ENCODE results near the gene CARD16. TPM values are rescaled to one million over a fixed set of nuclear protein-coding genes. Genes with fewer than 3 reads are reported as not detected.
"Not testable (repeated sequence)": the region's sequence is repeated elsewhere in the genome, so short reads cannot be mapped to it uniquely, and the experiment has no call there.

The CARD16 gene
- total RNA-seq, 1 donor from 2014 or later, result 9.2 TPM

- DNase-seq (ENCODE audit: missing footprints) (no peak), ATAC-seq (no peak)
- intact Hi-C loops (cut with DNase I), result no loop called here
These were observed 9.8 kb upstream of the CARD16 start for GRCh38 chr11:105054723-105055493.

- no peak for DNase-seq (ENCODE audit: missing footprints)
- no peak for ATAC-seq
- intact Hi-C loops (cut with DNase I), result no loop called here
These were observed 7.4 kb upstream of the CARD16 start for GRCh38 chr11:105052487-105052886.

GRCh38 chr11:105051559-105051958, 6.4 kb upstream of the CARD16 start:
- intact Hi-C loops (cut with DNase I), result no loop called here
- DNase-seq (ENCODE audit: missing footprints), result no peak
- ATAC-seq, result no peak

- no peak for DNase-seq (ENCODE audit: missing footprints)
- intact Hi-C loops (cut with DNase I), result no loop called here
- no peak for ATAC-seq
These were observed 4.3 kb upstream of the CARD16 start for GRCh38 chr11:105049481-105049880.

DNA sequence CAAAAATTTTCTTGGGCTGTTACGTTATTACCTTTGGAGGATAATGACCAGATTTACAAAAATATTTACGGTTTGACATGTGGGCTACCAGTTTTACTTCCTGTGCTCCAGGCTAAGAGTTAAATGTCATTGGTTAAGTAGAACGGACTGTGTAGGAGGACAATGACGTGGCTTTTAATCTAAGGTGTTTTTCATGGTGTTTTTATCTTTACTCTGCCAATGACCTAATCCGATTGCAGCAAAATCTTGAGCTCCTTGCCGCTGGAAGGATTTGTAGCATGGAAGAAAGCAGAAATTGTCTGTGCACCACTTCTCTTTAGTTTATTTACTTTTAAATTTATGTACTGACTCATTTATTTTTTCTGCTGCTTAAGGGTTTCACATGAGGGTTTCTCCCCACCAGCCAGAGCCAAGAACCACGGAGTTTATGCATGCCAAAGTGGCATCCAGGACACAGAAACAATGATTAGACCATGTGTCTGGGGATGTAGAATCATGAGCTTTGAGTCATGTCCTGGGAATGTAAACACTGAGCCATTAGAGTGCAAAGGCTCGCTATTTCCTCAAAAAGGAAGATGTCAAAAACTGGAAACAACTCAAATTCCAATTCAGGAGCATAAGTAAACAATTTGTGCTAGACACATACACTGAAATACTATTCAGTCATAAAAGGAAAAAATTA, 1.9 kb upstream of the CARD16 start:
- intact Hi-C loops (cut with DNase I), result no loop called here
- peak; percentile 34 for ATAC-seq
- DNase-seq (ENCODE audit: missing footprints), result no peak

DNA sequence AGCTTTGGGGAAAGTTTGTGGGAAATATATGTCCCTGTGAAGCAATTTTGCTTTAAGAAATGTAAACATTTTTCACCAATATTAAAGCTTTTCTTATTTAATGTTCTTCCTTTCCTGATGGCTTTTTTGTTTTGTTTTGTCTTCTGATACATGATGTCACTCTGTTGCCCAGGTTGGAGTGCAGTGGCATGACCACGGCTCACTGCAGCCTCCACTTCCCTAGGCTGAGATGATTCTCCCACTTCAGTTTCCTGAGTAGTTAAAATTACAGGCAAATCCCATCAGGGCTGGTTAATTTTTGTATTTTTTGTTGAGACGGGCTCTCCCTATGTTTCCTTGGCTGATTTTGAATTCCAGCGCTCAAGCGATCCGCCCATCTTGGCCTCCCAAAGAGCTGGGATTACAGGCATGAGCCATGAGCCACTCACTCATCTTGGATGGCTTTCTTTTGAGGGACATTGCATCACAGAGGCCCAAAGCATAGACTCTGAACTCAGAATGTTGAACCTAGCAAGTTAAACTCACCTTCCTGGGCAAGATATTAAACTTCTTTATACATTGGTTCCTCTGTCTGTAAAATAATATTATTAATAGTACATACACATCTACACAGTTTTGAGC, 651 bp upstream of the CARD16 start:
- ATAC-seq (no peak), DNase-seq (ENCODE audit: missing footprints) (no peak)
- intact Hi-C loops (cut with DNase I), result no loop called here

- ATAC-seq (no peak), DNase-seq (ENCODE audit: missing footprints) (no peak)
- intact Hi-C loops (cut with DNase I), result no loop called here
These were observed 3.0 kb downstream of the CARD16 start for GRCh38 chr11:105042178-105042577.

- DNase-seq (ENCODE audit: missing footprints) (no peak), ATAC-seq (no peak)
- intact Hi-C loops (cut with DNase I), result no loop called here
These were observed 4.4 kb downstream of the CARD16 start for GRCh38 chr11:105040703-105041102.

DNA sequence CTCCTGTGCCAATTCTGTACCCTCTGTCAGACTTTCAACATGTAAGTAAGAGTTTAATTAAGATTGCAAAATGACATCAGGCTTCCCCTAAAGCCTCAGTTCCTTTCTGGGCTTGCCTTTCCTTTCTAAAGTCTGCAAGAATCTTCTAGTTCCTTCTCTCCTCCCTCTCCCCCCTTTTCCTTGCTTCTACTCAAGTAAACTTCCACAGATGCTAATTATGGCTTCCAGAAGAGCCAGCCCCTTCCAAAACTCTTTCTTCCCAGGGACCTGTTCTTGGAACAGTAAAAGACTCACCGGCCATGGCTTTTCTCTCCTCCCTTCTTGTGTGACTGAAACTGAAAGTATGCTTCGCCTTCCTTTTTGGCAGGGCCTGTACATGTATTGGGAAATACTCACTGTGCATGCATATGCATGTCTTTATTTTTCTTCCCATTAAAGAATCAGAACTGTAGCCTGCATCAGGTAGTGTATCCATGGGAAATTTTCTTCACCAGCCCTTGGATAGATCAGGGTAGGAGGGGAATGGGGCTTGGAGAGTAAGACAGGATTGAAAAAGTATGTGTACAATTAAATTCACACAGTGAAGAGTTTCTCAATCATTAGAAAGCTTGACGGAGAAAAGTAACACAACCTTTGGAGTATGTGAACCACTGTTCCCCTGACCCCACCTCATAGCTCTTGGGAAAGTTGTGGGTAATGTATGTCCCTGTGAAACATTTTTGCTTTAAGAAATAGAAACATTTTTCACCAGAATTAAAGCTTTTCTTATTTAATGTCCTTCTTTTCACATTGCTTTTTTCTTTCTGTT, 10.1 kb downstream of the CARD16 start, which contains the start of gene CASP1:
CASP1 (minus strand) TSS at position 332 of the 808 bp plus-strand sequence; CDS start at position 301, 31 bp downstream.
- ATAC-seq (peak; percentile 86), DNase-seq (ENCODE audit: missing footprints) (no peak)
- intact Hi-C loops (cut with DNase I), result no loop called here

- intact Hi-C loops (cut with DNase I); DNase-seq (ENCODE audit: missing footprints); ATAC-seq: not testable (repeated sequence)
These were observed 10.7 kb downstream of the CARD16 start for GRCh38 chr11:105034388-105034787.

GRCh38 chr11:105033781-105034180, 11.4 kb downstream of the CARD16 start:
- intact Hi-C loops (cut with DNase I), result no loop called here
- DNase-seq (ENCODE audit: missing footprints) (no peak), ATAC-seq (no peak)

GRCh38 chr11:105033343-105033742, 11.8 kb downstream of the CARD16 start:
- no peak for DNase-seq (ENCODE audit: missing footprints)
- no peak for ATAC-seq
- intact Hi-C loops (cut with DNase I), result no loop called here

DNA sequence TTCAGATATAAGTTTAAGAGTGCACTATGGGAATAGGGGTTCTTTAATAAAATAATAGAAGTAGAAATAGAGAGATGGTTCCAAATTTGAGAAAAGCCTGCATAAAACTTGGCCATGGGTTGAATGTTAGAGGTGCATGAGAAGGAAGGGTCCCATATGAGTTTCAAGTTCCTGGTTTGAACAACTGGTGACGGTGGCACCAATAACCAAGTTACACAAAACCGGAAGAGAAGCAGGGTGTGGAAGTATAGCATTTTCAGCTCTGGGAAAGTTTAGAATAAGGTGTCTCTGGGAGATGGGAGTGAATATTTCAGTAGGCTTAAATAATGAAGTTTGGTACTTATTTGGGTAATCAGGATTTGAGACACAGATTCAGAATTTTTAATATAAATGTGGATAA, 12.6 kb downstream of the CARD16 start:
- no peak for DNase-seq (ENCODE audit: missing footprints)
- no peak for ATAC-seq
- intact Hi-C loops (cut with DNase I), result no loop called here

DNA sequence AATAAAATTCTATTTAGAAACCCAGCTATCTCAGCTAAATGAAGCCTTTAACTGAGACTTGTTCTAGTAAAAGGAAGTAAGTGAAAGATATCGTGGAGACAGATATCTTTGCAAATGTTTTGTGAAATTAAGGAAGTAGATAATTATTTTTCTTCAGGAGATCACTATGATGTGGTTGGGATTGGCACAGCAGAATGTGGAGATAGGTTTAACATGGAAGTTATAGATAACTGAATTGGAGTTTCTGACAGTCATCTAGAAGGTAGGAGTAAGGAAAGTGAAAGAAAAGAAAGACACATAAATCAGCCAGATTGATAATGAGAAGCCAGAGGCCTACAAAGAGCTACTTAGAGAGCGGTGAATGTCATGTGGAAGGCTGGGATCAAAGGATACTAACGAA, 17.5 kb downstream of the CARD16 start:
- DNase-seq (ENCODE audit: missing footprints) (no peak), ATAC-seq (no peak)
- intact Hi-C loops (cut with DNase I), result no loop called here

- ATAC-seq, result no peak
- intact Hi-C loops (cut with DNase I), result no loop called here
- no peak for DNase-seq (ENCODE audit: missing footprints)
These were observed 20.7 kb downstream of the CARD16 start for GRCh38 chr11:105024394-105024793.

GRCh38 chr11:105023003-105023402, 22.1 kb downstream of the CARD16 start, which contains the start of gene CASP5:
Gene CASP5, minus strand, starts transcription at chr11:105023168. Its CDS starts 32 bp downstream, at chr11:105023136.
- DNase-seq (ENCODE audit: missing footprints) (no peak), ATAC-seq (no peak)
- intact Hi-C loops (cut with DNase I), result no loop called here

DNA sequence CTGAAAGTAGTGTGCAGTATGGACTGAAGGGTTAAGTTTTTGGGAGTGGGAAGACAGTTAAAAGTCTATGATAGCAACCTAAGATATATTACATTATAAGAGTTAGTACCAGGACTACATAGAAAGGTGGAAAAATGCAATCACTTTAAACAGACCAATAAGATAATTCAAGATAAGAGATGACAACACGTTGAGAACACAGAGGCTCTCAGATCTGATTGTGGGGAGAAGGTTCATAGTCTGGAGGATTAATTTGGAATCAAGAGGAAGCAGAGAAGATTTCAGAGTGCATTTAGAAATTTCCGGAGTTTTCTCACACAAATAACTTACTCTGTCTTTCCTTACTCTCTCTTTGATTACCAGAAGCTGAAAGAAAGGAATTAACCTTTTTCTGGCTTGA, 22.6 kb downstream of the CARD16 start:
- intact Hi-C loops (cut with DNase I), result no loop called here
- no peak for DNase-seq (ENCODE audit: missing footprints)
- ATAC-seq, result no peak

GRCh38 chr11:105007463-105007862, 37.7 kb downstream of the CARD16 start:
- ATAC-seq (no peak), DNase-seq (ENCODE audit: missing footprints) (no peak)
- intact Hi-C loops (cut with DNase I), result no loop called here

DNA sequence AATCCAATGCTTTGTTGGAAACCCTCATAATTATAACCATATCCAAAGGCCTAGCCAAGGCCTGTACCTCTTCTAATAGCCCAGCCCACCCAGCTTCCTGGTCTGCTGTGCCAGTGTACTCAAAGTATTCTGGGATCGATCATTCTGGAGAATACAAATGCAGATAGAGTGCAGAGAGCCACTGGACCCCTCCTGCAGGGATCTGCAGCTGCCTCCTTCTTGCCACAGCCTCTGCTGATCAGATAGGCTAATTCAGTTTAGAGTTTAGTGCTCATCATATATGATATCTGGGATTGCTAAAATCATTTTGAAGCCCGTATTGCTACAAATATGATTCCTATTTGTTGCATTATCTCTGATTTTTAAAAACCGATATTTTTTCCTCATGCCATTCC, 39.7 kb downstream of the CARD16 start:
- DNase-seq (ENCODE audit: missing footprints) (no peak), ATAC-seq (no peak)
- intact Hi-C loops (cut with DNase I), result no loop called here
